DMS 273 (cell line): ENCODE measurements around the gene COMTD1.

Source experiments
- DNase-seq: peaks from one replicate; lab custom pipeline; 2025; ENCODE audit not compliant: unreplicated experiment; lab: John Stamatoyannopoulos, UW

The COMTD1 gene

GRCh38 chr10:75235375-75236177, at the start of gene COMTD1:
TSS of gene COMTD1 (minus strand) at chr10:75235957. CDS start at chr10:75235928, 29 bp downstream.
- peak; percentile 95 for DNase-seq

- DNase-seq: peak; percentile 44
Observed at GRCh38 chr10:75283671-75284470, 48.1 kb upstream of the COMTD1 start.

GRCh38 chr10:75283078-75283670, 47.4 kb upstream of the COMTD1 start:
- DNase-seq: no peak

- DNase-seq: no peak
Observed at GRCh38 chr10:75281974-75282373, 46.2 kb upstream of the COMTD1 start.

GRCh38 chr10:75280236-75280635, 44.5 kb upstream of the COMTD1 start:
- DNase-seq: no peak

GRCh38 chr10:75276069-75276872, 40.5 kb upstream of the COMTD1 start:
- peak; percentile 5 for DNase-seq

- DNase-seq: no peak
Observed at GRCh38 chr10:75272896-75273295, 37.1 kb upstream of the COMTD1 start.

GRCh38 chr10:75272094-75272493, 36.3 kb upstream of the COMTD1 start:
- DNase-seq: no peak

- DNase-seq: no peak
Observed at GRCh38 chr10:75269605-75270004, 33.8 kb upstream of the COMTD1 start.

GRCh38 chr10:75266945-75267344, 31.2 kb upstream of the COMTD1 start:
- no peak for DNase-seq

- DNase-seq: no peak
Observed at GRCh38 chr10:75265856-75266255, 30.1 kb upstream of the COMTD1 start.

GRCh38 chr10:75263806-75264205, 28.0 kb upstream of the COMTD1 start:
- DNase-seq: no peak

GRCh38 chr10:75261813-75262705, 26.3 kb upstream of the COMTD1 start:
- DNase-seq: peak; percentile 66

- no peak for DNase-seq
Observed at GRCh38 chr10:75260990-75261389, 25.2 kb upstream of the COMTD1 start.

- DNase-seq: no peak
Observed at GRCh38 chr10:75254739-75255138, 19.0 kb upstream of the COMTD1 start.

- DNase-seq: no peak
Observed at GRCh38 chr10:75253281-75254220, 17.8 kb upstream of the COMTD1 start.

- no peak for DNase-seq
Observed at GRCh38 chr10:75250934-75251333, 15.2 kb upstream of the COMTD1 start.

GRCh38 chr10:75247797-75248196, 12.0 kb upstream of the COMTD1 start:
- DNase-seq: no peak

GRCh38 chr10:75246506-75246905, 10.7 kb upstream of the COMTD1 start:
- no peak for DNase-seq
